HL-60 (cell line): ENCODE data around the gene DCTD.

Source experiments
- CTCF ChIP-seq: IDR thresholded peaks from one replicate; pipeline ENCODE4 v1.5.1; 2011; ENCODE audit warnings: low read length, control low read depth, inconsistent platforms; ENCODE audit not compliant: insufficient read depth
- POLR2AphosphoS5 ChIP-seq: IDR thresholded peaks from 2 replicates; pipeline ENCODE4 v1.6.1; 2012; ENCODE audit warnings: low read depth

- no peak for TF ChIP-seq POLR2AphosphoS5
- no peak for TF ChIP-seq CTCF
These were observed 12.1 kb upstream of the DCTD start for GRCh38 chr4:182929296-182929695.
